Measurements from ENCODE around the gene PNP.

PNP gene

GRCh38 chr14:20469242-20469889 lies at the start of gene PNP:
PNP (plus strand) TSS chr14:20469406; CDS start chr14:20469525, 119 bp downstream.
- H3K4me3 ChIP-seq (replicated peaks; ENCODE audit: low read depth, low read length), result peak within 1 kb of the TSS; percentile 94
- no peak for TF ChIP-seq CTCF (IDR thresholded peaks at IDR 0.05; ENCODE audit: low read length, missing control alignments)
- peak; percentile 92 for DNase-seq (ENCODE audit: low read depth)

GRCh38 chr14:20419419-20419818 lies 49.8 kb upstream of the PNP start:
- H3K4me3 ChIP-seq (replicated peaks; ENCODE audit: low read depth, low read length), result no peak overlapping the region
- no peak for TF ChIP-seq CTCF (IDR thresholded peaks at IDR 0.05; ENCODE audit: low read length, missing control alignments)
- no peak for DNase-seq (ENCODE audit: low read depth)

- H3K4me3 ChIP-seq (replicated peaks; ENCODE audit: low read depth, low read length), result no peak overlapping the region
- DNase-seq (ENCODE audit: low read depth), result no peak
- no peak for TF ChIP-seq CTCF (IDR thresholded peaks at IDR 0.05; ENCODE audit: low read length, missing control alignments)
Measured at GRCh38 chr14:20421267-20421666, 47.9 kb upstream of the PNP start.

GRCh38 chr14:20422886-20423285 lies 46.3 kb upstream of the PNP start:
- no peak for DNase-seq (ENCODE audit: low read depth)
- no peak overlapping the region for H3K4me3 ChIP-seq (replicated peaks; ENCODE audit: low read depth, low read length)
- no peak for TF ChIP-seq CTCF (IDR thresholded peaks at IDR 0.05; ENCODE audit: low read length, missing control alignments)

- TF ChIP-seq CTCF (IDR thresholded peaks at IDR 0.05; ENCODE audit: low read length, missing control alignments), result no peak
- no peak for DNase-seq (ENCODE audit: low read depth)
- H3K4me3 ChIP-seq (replicated peaks; ENCODE audit: low read depth, low read length), result no peak overlapping the region
Measured at GRCh38 chr14:20424851-20425250, 44.4 kb upstream of the PNP start.

GRCh38 chr14:20427231-20428009 lies 41.8 kb upstream of the PNP start:
- no peak overlapping the region for H3K4me3 ChIP-seq (replicated peaks; ENCODE audit: low read depth, low read length)
- no peak for TF ChIP-seq CTCF (IDR thresholded peaks at IDR 0.05; ENCODE audit: low read length, missing control alignments)
- DNase-seq (ENCODE audit: low read depth), result peak; percentile 59
